ENCODE results near the gene PCDH9.

Gene PCDH9

GRCh38 chr13:66563076-66563475 lies 667.1 kb downstream of the PCDH9 start:
- Histone ChIP-seq H3K4me2 (ENCODE audit: low read length) (no peak overlapping the region), H3K4me1 (ENCODE audit: low read length) (peaks cover 13% of the 10 kb centered on the region), H3K36me3 (replicated peaks; ENCODE audit: low read depth, low read length) (no peaks in the 10 kb centered on the region), H3K79me2 (ENCODE audit: low read length) (no peaks in the 10 kb centered on the region), H4K20me1 (ENCODE audit: insufficient read depth, low read length) (no peaks in the 10 kb centered on the region), H3K27me3 (ENCODE audit: low read depth, low read length) (no peaks in the 10 kb centered on the region), H3K9me3 (ENCODE audit: insufficient read depth, low read length) (no peaks in the 10 kb centered on the region), H2AFZ (ENCODE audit: low read depth, low read length) (no peak overlapping the region), H3K27ac (ENCODE audit: low read length) (no peak overlapping the region), H3K9ac (ENCODE audit: low read length) (no peak overlapping the region), H3K4me3 (ENCODE audit: low read length) (no peak overlapping the region)
- no peak for TF ChIP-seq EZH2phosphoT487 (IDR thresholded peaks at IDR 0.05; ENCODE audit: low read depth)
- TF ChIP-seq CTCF (IDR thresholded peaks at IDR 0.05; ENCODE audit: low read depth, low read length), result no peak

DNA sequence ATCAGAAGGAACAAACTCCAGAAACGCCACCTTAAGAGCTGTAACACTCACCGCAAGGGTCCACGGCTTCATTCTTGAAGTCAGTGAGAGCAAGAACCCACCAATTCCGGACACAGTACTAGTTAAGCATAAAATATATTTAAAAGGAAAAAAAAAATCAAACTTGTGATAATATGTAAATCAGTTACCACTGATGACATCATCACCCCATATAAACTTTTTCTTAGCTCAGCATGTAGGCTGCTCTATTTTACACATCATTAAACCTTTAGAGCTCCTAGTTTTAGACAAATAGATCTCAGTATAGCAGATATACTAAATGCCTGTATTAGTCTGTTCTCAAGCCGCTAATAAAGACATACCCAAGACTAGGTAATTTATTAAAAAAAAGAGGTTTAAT lies 668.1 kb downstream of the PCDH9 start:
- Histone ChIP-seq H4K20me1 (ENCODE audit: insufficient read depth, low read length) (no peaks in the 10 kb centered on the region), H3K27ac (ENCODE audit: low read length) (no peak overlapping the region), H3K27me3 (ENCODE audit: low read depth, low read length) (no peaks in the 10 kb centered on the region), H2AFZ (ENCODE audit: low read depth, low read length) (no peak overlapping the region), H3K4me1 (ENCODE audit: low read length) (peaks cover 17% of the 10 kb centered on the region), H3K9ac (ENCODE audit: low read length) (no peak overlapping the region), H3K9me3 (ENCODE audit: insufficient read depth, low read length) (no peaks in the 10 kb centered on the region), H3K4me3 (ENCODE audit: low read length) (no peak overlapping the region), H3K79me2 (ENCODE audit: low read length) (no peaks in the 10 kb centered on the region), H3K36me3 (replicated peaks; ENCODE audit: low read depth, low read length) (no peaks in the 10 kb centered on the region), H3K4me2 (ENCODE audit: low read length) (no peak overlapping the region)
- no peak for TF ChIP-seq CTCF (IDR thresholded peaks at IDR 0.05; ENCODE audit: low read depth, low read length)

- Histone ChIP-seq H3K9me3 (ENCODE audit: insufficient read depth, low read length) (no peaks in the 10 kb centered on the region), H2AFZ (ENCODE audit: low read depth, low read length) (no peak overlapping the region), H3K4me2 (ENCODE audit: low read length) (no peak overlapping the region), H3K27ac (ENCODE audit: low read length) (no peak overlapping the region), H3K27me3 (ENCODE audit: low read depth, low read length) (no peaks in the 10 kb centered on the region), H3K79me2 (ENCODE audit: low read length) (no peaks in the 10 kb centered on the region), H3K4me3 (ENCODE audit: low read length) (no peak overlapping the region), H3K4me1 (ENCODE audit: low read length) (peaks cover 17% of the 10 kb centered on the region), H4K20me1 (ENCODE audit: insufficient read depth, low read length) (no peaks in the 10 kb centered on the region), H3K9ac (ENCODE audit: low read length) (no peak overlapping the region), H3K36me3 (replicated peaks; ENCODE audit: low read depth, low read length) (no peaks in the 10 kb centered on the region)
- TF ChIP-seq EZH2phosphoT487 (IDR thresholded peaks at IDR 0.05; ENCODE audit: low read depth) (no peak), CTCF (IDR thresholded peaks at IDR 0.05; ENCODE audit: low read depth, low read length) (no peak)
Observed at GRCh38 chr13:66560991-66561390, 669.1 kb downstream of the PCDH9 start.

DNA sequence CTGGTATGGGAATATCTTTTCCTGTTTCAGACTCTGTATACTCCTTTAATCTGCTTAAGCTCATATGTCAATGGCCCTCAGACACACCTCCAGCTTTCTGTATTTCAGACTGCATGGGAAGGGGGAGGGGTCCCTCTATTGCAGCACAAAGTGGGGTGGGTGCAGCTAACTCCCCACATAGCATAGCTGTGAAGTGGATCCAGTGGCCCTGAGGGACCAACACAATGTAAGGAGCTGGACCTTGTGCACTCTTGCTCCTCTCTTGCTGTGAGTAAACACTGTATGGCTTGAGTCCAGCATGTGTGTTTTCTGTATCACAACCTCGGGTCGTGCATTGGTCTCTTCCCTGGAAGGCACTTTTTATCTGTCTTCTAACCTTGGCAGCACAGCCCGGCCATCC lies 669.9 kb downstream of the PCDH9 start:
- Histone ChIP-seq H2AFZ (ENCODE audit: low read depth, low read length) (no peak overlapping the region), H3K36me3 (replicated peaks; ENCODE audit: low read depth, low read length) (no peaks in the 10 kb centered on the region), H3K4me3 (ENCODE audit: low read length) (no peak overlapping the region), H3K27ac (ENCODE audit: low read length) (no peak overlapping the region), H3K4me1 (ENCODE audit: low read length) (peaks cover 17% of the 10 kb centered on the region), H4K20me1 (ENCODE audit: insufficient read depth, low read length) (no peaks in the 10 kb centered on the region), H3K9ac (ENCODE audit: low read length) (no peak overlapping the region), H3K79me2 (ENCODE audit: low read length) (no peaks in the 10 kb centered on the region), H3K4me2 (ENCODE audit: low read length) (no peak overlapping the region), H3K9me3 (ENCODE audit: insufficient read depth, low read length) (no peaks in the 10 kb centered on the region), H3K27me3 (ENCODE audit: low read depth, low read length) (no peaks in the 10 kb centered on the region)
- TF ChIP-seq EZH2phosphoT487 (IDR thresholded peaks at IDR 0.05; ENCODE audit: low read depth) (no peak), CTCF (IDR thresholded peaks at IDR 0.05; ENCODE audit: low read depth, low read length) (no peak)

Data from OCI-LY3 (cell line).